MM.1S (cell line): ENCODE data around the gene HEPACAM2.

ENCODE experiments used
- CTCF ChIP-seq: fragments of 300-600 bp; sonication (generic); IDR thresholded peaks from 2 replicates; pipeline ENCODE4 v1.5.1; 2016; ENCODE audit warnings: antibody characterized with exemption, low read length, mixed read lengths
- EZH2 ChIP-seq: fragments of 300-600 bp; sonication (generic); optimal IDR thresholded peaks from 2 replicates; pipeline ENCODE3; 2017; ENCODE audit warnings: low read depth, mild to moderate bottlenecking, antibody characterized with exemption, low read length, mixed read lengths
- EZH2phosphoT487 ChIP-seq: fragments of 300-600 bp; sonication (generic); IDR thresholded peaks from 2 replicates; pipeline ENCODE4 v1.6.1; 2018; ENCODE audit warnings: antibody characterized with exemption, low read length

GRCh38 chr7:93249491-93250148 is 23.4 kb upstream of the HEPACAM2 start:
- TF ChIP-seq CTCF = no peak
- TF ChIP-seq EZH2 = no peak
- no peak for TF ChIP-seq EZH2phosphoT487
